GM19324 (cell line): Measurements from ENCODE around the gene FLOT2.
"Not testable (repeated sequence)": the region's sequence is repeated elsewhere in the genome, so short reads cannot be mapped to it uniquely, and the experiment has no call there.

ENCODE experiments used
- ATAC-seq: cut with Tn5 transposase; IDR thresholded peaks from one replicate; pipeline ENCODE4 v1.9.1; 2021; ENCODE audit warnings: mild to moderate bottlenecking, moderate library complexity; ENCODE audit not compliant: unreplicated experiment, low FRiP score

Gene FLOT2

GRCh38 chr17:28896884-28897768 lies at the start of gene FLOT2:
Gene FLOT2, minus strand, starts transcription at chr17:28897733. Its CDS starts 159 bp downstream, at chr17:28897574.
- ATAC-seq, result no peak

GRCh38 chr17:28946239-28946638 lies 48.7 kb upstream of the FLOT2 start:
- no peak for ATAC-seq

- ATAC-seq, result no peak
These were observed 47.6 kb upstream of the FLOT2 start for GRCh38 chr17:28944862-28945741.

- no peak for ATAC-seq
These were observed 46.8 kb upstream of the FLOT2 start for GRCh38 chr17:28944343-28944742.

GRCh38 chr17:28942925-28943324 lies 45.4 kb upstream of the FLOT2 start:
- ATAC-seq, result no peak

GRCh38 chr17:28941251-28941650 lies 43.7 kb upstream of the FLOT2 start:
- ATAC-seq, result no peak

- ATAC-seq, result no peak
These were observed 43.1 kb upstream of the FLOT2 start for GRCh38 chr17:28940675-28941074.

GRCh38 chr17:28940142-28940541 lies 42.6 kb upstream of the FLOT2 start:
- no peak for ATAC-seq

- ATAC-seq, result no peak
These were observed 41.0 kb upstream of the FLOT2 start for GRCh38 chr17:28938552-28938951.

GRCh38 chr17:28937044-28937729 lies 39.7 kb upstream of the FLOT2 start:
- ATAC-seq, result no peak

GRCh38 chr17:28935744-28936460 lies 38.4 kb upstream of the FLOT2 start:
- no peak for ATAC-seq

- ATAC-seq, result not testable (repeated sequence)
These were observed 37.0 kb upstream of the FLOT2 start for GRCh38 chr17:28934508-28934907.

- no peak for ATAC-seq
These were observed 32.3 kb upstream of the FLOT2 start for GRCh38 chr17:28929787-28930186.

- no peak for ATAC-seq
These were observed 30.5 kb upstream of the FLOT2 start for GRCh38 chr17:28928061-28928460.

- no peak for ATAC-seq
These were observed 29.3 kb upstream of the FLOT2 start for GRCh38 chr17:28926786-28927185.

GRCh38 chr17:28926366-28926765 lies 28.8 kb upstream of the FLOT2 start:
- ATAC-seq, result no peak

GRCh38 chr17:28925912-28926365 lies 28.4 kb upstream of the FLOT2 start:
- ATAC-seq, result no peak

- ATAC-seq, result no peak
These were observed 22.7 kb upstream of the FLOT2 start for GRCh38 chr17:28920201-28920600.

- no peak for ATAC-seq
These were observed 20.8 kb upstream of the FLOT2 start for GRCh38 chr17:28918295-28918694.

- no peak for ATAC-seq
These were observed 19.9 kb upstream of the FLOT2 start for GRCh38 chr17:28917465-28917864.
